ENCODE measurements around the gene MPRIP. TPM values are rescaled to one million over a fixed set of nuclear protein-coding genes. Genes with fewer than 3 reads are reported as not detected.
A peak's percentile ranks its signal among the peaks of the same experiment; 100 is the strongest.
"Not testable (repeated sequence)": the region's sequence is repeated elsewhere in the genome, so short reads cannot be mapped to it uniquely, and the experiment has no call there.

MPRIP gene
- total RNA-seq, 1 experiment from 2014 or later = 338 TPM

GRCh38 chr17:17157041-17157440 lies 114.8 kb downstream of the MPRIP start:
- no peak for DNase-seq
- Mint-ChIP-seq H3K27me3 (ENCODE audit: unreplicated experiment) (no peaks in the 10 kb centered on the region), H3K4me1 (ENCODE audit: low read depth, unreplicated experiment) (no peaks in the 10 kb centered on the region), H3K36me3 (ENCODE audit: insufficient read depth, unreplicated experiment) (peaks cover 75% of the 10 kb centered on the region), H3K27ac (ENCODE audit: unreplicated experiment) (peak overlapping the region; percentile 58), H3K9me3 (ENCODE audit: low read depth, unreplicated experiment) (no peaks in the 10 kb centered on the region), H3K4me3 (ENCODE audit: low read depth, unreplicated experiment) (no peak overlapping the region)
- CTCF ChIA-PET = interaction anchor here (0.7 kb wide), 1 partner anchor 23 kb away, joined by 3 read pairs; no protein-coding TSS in a partner anchor
- intact Hi-C loops (cut with micrococcal nuclease; ENCODE audit: unreplicated experiment) = no loop called here
- TF ChIP-seq CTCF (IDR thresholded peaks at IDR 0.05; ENCODE audit: unreplicated experiment) = no peak
- BruUV-seq (replicated peaks) = no TSS peak

DNA sequence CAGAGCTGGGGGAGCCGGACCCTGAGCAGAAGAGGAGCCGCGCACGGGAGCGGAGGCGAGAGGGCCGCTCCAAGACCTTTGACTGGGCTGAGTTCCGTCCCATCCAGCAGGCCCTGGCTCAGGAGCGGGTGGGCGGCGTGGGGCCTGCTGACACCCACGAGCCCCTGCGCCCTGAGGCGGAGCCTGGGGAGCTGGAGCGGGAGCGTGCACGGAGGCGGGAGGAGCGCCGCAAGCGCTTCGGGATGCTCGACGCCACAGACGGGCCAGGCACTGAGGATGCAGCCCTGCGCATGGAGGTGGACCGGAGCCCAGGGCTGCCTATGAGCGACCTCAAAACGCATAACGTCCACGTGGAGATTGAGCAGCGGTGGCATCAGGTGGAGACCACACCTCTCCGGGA lies 116.2 kb downstream of the MPRIP start:
- intact Hi-C loops (cut with micrococcal nuclease; ENCODE audit: unreplicated experiment); H3K9me3 Mint-ChIP-seq (ENCODE audit: low read depth, unreplicated experiment); H3K4me1 Mint-ChIP-seq (ENCODE audit: low read depth, unreplicated experiment); DNase-seq; BruUV-seq (replicated peaks); H3K4me3 Mint-ChIP-seq (ENCODE audit: low read depth, unreplicated experiment); H3K27ac Mint-ChIP-seq (ENCODE audit: unreplicated experiment); H3K27me3 Mint-ChIP-seq (ENCODE audit: unreplicated experiment): not testable (repeated sequence)
- CTCF ChIA-PET = interaction anchor here (0.7 kb wide), 1 partner anchor 167 kb away, joined by 3 read pairs; no protein-coding TSS in a partner anchor
- H3K36me3 Mint-ChIP-seq (ENCODE audit: insufficient read depth, unreplicated experiment) = peaks cover 66% of the 10 kb centered on the region

DNA sequence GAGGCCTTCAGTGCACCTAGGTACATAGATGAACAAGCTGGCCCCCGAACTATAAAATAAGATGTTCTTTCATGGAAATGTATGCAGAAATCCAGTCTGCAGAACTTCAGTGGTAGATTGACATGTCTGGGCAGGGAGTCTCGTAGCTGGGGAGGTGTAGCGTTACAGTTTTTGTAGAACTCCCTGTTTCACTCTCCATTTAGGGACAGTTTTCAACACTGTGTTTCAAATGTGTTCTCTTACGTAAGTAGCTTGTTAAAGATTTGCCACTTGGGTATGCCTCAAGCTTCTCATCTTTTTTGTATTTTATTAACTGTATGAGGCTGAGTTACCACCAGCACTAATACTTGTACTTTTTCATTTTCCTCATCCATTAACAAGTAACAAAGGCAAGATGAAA lies 117.3 kb downstream of the MPRIP start:
- no peaks in the 10 kb centered on the region for H3K27me3 Mint-ChIP-seq (ENCODE audit: unreplicated experiment)
- CTCF ChIA-PET = no interaction called here

GRCh38 chr17:17161121-17161520 lies 118.9 kb downstream of the MPRIP start:
- CTCF ChIA-PET = no interaction called here
- DNase-seq = no peak
- Mint-ChIP-seq H3K4me1 (ENCODE audit: low read depth, unreplicated experiment) (no peaks in the 10 kb centered on the region), H3K27me3 (ENCODE audit: unreplicated experiment) (no peaks in the 10 kb centered on the region), H3K27ac (ENCODE audit: unreplicated experiment) (no peak overlapping the region), H3K36me3 (ENCODE audit: insufficient read depth, unreplicated experiment) (peaks cover 58% of the 10 kb centered on the region), H3K4me3 (ENCODE audit: low read depth, unreplicated experiment) (no peak overlapping the region), H3K9me3 (ENCODE audit: low read depth, unreplicated experiment) (no peaks in the 10 kb centered on the region)
- intact Hi-C loops (cut with micrococcal nuclease; ENCODE audit: unreplicated experiment) = no loop called here
- no peak for TF ChIP-seq CTCF (IDR thresholded peaks at IDR 0.05; ENCODE audit: unreplicated experiment)
- BruUV-seq (replicated peaks) = no TSS peak

More for the DNA sequence above, 117.3 kb downstream of the MPRIP start:
- intact Hi-C loops (cut with micrococcal nuclease; ENCODE audit: unreplicated experiment) = no loop called here
- Mint-ChIP-seq H3K4me1 (ENCODE audit: low read depth, unreplicated experiment) (no peaks in the 10 kb centered on the region), H3K9me3 (ENCODE audit: low read depth, unreplicated experiment) (no peaks in the 10 kb centered on the region), H3K4me3 (ENCODE audit: low read depth, unreplicated experiment) (no peak overlapping the region), H3K36me3 (ENCODE audit: insufficient read depth, unreplicated experiment) (peaks cover 63% of the 10 kb centered on the region), H3K27ac (ENCODE audit: unreplicated experiment) (no peak overlapping the region)
- no peak for TF ChIP-seq CTCF (IDR thresholded peaks at IDR 0.05; ENCODE audit: unreplicated experiment)
- no peak for DNase-seq
- no TSS peak for BruUV-seq (replicated peaks)

DNA sequence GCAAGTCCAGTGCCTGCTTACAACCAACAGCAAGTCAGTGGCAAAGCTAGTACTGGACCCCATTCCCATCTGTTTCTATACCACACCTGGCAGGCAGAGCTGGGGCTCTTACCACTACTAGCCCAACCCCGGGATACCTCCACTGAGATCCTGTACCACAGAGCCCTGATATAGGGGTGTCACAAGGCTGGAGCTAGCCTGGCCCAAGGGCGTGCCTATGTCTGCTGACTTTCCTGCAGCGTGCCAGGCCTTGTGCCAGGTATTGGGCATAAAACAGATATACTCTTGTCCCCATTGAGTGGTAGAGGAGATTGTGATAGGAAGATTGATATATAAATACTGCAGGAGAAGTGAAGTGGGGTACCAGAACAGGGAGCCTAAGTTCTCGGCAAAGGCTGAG lies 119.5 kb downstream of the MPRIP start:
- intact Hi-C loops (cut with micrococcal nuclease; ENCODE audit: unreplicated experiment) = no loop called here
- peaks cover 55% of the 10 kb centered on the region for H3K36me3 Mint-ChIP-seq (ENCODE audit: insufficient read depth, unreplicated experiment)
- CTCF ChIA-PET = no interaction called here
- H3K9me3 Mint-ChIP-seq (ENCODE audit: low read depth, unreplicated experiment) = no peaks in the 10 kb centered on the region
- H3K4me3 Mint-ChIP-seq (ENCODE audit: low read depth, unreplicated experiment) = no peak overlapping the region
- no peaks in the 10 kb centered on the region for H3K27me3 Mint-ChIP-seq (ENCODE audit: unreplicated experiment)
- no peaks in the 10 kb centered on the region for H3K4me1 Mint-ChIP-seq (ENCODE audit: low read depth, unreplicated experiment)
- no peak for TF ChIP-seq CTCF (IDR thresholded peaks at IDR 0.05; ENCODE audit: unreplicated experiment)
- H3K27ac Mint-ChIP-seq (ENCODE audit: unreplicated experiment) = no peak overlapping the region
- no TSS peak for BruUV-seq (replicated peaks)
- DNase-seq = no peak

Data from Calu3 (cell line).